ENCODE data around the gene ISOC1.

Gene ISOC1

DNA sequence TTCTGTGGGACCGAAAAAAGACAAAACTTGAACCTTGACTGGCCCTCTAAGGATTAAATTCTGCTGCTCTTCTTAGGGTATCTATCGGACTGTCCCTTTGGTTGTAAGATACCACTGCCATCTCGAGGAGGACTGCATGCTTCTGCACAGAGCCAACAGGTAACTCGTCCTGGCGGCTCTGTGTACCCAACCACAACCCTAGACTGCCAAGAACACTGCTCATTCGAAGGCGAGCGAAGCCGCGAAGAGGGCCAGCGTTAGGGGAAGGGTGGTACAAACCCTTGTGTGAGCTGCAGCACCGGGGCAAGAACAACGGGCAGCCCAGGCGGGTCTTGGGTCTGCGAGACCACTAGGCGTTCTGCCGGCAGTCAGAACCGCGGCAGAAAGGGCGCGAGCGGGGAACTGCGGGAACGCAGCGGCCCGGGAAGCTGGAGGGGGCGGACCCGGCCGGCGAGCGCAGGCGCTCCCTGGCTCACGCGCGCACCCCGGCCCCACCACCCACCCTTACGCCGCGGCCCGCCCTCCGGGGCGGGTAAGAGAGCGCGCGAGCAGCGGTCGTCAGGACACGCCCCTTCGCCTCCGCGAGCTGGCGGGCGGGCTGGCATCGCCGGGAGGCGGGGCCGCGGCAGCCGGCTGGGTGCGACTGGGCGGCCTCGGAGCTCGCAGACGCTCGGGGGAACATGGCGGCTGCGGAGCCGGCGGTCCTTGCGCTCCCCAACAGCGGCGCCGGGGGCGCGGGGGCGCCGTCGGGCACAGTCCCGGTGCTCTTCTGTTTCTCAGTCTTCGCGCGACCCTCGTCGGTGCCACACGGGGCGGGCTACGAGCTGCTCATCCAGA, at the start of gene ISOC1:
Gene ISOC1 (plus strand): TSS at position 663 of the 837 bp plus-strand sequence. CDS start 18 bp downstream, at position 681.
- peak; percentile 89 for DNase-seq (ENCODE audit: low spot score)

DNA sequence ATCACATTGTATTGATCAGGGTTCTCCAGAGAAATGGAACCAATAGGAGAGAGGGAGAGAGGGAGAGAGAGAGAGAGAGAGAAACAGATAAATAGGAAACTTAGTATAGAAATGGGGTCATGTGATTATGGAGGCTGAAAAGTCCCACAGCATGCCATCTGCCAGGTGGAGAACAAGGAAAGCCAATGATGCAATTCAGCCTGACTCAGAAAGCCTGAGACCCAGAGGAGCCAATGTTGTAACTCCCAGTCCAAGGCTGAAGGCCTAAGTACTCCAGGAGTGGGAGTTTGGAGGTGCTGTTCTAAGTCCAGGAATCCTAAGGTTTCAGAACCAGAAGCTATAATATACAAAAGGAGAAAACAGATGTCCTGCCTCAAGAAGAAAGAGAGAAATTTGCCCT, 48.4 kb upstream of the ISOC1 start:
- DNase-seq (ENCODE audit: low spot score), result no peak

DNA sequence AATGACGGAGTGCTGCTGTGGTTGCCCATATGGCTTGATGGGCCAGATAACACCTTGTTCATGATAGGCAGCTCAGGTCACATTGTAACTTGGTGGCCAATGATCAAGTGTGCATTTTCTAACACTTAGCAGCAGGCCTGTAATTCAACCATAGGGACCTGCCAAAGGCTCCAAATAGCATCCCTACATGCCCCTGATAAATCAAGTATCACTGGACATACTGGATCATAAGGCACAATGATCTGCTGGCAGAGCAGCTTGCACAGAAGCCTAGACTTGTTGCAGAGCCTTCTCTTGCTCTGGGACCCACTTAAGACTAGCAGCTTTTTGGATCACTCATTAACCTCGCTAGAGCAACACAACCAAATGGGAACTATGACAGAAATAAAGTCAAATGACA, 46.0 kb upstream of the ISOC1 start:
- no peak for DNase-seq (ENCODE audit: low spot score)

DNA sequence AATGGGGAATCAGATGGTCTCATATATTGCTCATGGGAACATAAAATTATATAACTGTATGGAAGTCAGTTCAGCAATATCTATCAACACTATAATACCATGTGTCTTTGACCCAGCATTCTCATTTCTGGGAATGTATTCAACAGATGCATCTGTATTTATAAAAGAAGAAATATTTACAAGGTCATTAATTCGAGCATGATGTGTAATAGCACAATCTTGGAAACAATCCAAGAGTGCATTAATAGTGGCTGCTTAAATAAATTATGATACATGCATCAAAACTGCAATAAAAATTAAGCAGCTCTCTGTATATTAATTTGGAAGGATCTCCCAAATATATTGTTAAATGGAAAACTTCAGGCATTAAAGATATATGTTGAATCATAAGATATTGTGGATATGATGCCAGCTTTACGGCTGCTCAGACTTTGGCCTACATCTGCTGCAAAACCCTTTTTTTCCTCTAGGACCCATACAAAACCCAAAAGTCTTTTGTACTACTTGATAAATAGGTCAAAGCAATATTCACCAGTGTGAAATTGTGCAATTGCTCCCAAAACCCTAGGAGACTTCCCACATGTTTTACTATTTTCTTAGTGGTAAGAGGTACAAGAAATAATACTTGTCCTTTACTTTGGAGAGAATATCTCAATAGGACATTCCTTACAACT, 45.3 kb upstream of the ISOC1 start:
- DNase-seq (ENCODE audit: low spot score), result no peak

DNA sequence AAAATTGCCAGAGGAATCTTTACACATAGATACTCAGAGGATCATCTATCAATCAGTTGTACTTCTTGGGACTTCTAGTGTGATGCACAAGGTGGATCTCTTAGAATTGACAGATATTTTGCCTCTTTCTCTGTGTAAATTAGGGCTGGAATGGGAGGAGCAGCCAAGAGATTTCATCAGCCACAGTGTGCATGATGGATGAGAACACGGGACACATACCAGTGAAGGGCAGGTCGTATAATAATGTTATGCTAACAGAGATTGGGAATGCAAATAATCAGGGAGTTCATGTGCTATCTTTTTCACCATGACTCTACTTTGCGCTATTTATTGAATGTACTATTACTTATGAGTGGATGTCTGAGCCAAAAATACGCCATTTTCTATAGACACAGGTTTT, 43.3 kb upstream of the ISOC1 start:
- DNase-seq (ENCODE audit: low spot score), result no peak

DNA sequence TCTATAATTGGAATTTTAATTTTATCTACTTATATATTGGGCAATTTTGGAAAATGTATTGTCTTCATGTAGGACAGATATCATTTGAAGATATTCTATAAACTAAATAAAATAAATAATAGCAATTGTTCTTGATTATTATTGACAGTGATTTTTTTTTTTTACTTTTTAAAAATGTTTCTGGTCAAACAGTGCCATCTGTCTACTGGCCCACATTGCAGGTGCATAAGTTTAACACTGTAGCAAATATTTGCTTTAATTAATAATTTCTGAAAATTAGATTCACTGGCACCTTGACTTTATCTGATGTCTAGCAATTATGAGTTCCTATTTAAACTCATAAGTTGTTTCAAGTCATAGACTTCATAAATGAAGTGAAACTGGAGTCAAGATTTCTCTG, 41.1 kb upstream of the ISOC1 start:
- no peak for DNase-seq (ENCODE audit: low spot score)

DNA sequence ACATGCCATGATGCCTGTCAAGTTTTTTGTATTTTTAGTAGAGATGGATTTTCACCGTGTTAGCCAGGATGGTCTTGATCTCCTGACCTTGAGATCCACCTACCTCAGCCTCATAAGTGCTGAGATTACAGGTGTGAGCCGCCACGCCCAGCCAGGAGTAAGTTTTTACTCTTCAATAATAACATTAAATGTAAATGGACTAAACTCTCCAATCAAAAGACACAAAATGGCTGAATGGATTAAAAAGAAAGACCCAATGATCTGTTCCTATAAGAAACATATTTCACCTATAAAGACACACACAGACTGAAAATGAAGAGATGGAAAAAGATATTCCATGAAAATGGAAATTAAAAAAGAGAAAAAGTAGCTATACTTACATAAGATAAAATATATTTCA, 37.2 kb upstream of the ISOC1 start:
- no peak for DNase-seq (ENCODE audit: low spot score)

DNA sequence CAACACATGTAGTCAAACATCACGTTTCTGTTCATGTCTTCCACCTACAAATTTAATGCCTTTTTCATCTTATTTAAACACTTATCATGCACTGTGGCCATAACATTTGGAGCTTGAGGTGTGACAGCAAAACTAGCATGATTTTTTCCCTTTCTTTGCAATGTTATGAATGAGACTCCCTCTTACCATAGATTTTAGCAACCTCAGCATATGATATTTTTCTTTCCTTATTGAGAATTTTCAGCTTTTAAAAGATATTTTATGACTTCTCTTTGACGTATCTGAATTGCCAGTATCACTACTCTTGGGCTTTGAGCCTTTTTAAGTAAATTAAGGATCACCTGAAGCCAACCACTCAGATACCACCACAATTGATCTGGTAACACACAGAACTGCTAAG, 32.7 kb upstream of the ISOC1 start:
- no peak for DNase-seq (ENCODE audit: low spot score)

DNA sequence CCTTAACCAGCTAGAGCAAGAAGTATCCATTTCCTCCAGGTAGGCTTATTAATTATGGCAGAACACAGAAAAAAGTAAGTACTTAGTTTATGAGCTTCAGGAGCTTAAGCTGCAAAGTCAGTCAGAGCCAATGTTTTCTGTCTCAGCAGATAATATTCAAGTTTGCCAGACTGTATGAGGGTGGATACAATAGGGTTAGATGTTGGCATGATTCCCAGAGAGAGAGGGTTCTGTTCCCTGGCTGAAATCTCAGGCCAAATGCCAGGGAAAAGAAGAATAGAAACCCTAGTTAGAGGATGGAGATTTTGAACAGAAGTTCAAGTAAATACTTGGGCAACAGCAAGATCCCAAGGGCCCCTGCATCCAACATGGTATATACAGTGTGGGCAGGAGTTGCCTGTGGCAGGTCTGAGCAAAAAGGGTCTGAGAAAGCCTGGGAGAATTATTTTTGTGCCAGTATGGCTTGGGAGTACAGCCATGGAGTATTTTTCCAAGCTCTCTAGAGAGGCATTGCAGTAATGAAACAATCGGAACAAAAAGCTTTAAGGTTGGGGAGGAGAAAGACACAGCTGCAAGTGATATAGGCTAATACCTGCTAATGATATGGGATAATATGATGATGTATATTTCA, 31.0 kb upstream of the ISOC1 start:
- no peak for DNase-seq (ENCODE audit: low spot score)

DNA sequence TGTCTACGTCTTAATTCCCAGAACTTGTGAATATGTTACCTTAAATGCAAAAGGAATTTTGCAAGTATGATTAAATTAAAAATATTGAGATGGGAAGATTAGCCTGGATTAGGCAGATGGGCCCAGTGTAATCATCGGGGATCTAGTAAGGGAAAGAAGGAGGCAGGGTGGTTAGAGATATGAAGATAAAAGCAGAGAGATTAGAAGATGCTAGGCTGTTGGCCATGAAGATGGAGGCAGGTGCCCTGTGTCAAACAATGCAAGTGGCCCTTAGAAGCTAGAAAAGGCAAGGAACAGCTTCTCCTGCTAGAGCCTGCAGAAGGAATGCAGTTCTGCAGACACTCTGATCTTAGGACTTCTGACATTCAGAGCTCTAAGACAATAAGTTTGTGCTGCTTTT, 28.8 kb upstream of the ISOC1 start:
- no peak for DNase-seq (ENCODE audit: low spot score)

DNA sequence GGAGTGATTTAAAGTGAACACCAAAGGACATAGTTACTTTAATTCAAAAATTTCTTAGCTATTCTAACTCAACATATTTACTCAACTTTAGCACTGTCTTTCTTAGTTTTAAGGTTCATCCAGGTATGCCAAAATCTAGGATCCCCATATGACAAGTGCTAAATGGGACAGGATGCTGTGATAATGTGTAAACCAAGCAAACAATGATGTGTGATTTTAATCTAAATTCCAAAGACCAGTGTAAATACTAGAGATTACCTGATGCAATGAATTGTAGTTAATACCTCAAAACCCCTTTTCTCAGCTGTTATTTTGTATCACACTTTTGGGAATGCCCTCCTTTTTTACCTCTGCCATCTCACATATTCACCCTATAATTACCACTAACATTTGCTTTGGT, 26.8 kb upstream of the ISOC1 start:
- DNase-seq (ENCODE audit: low spot score), result no peak

DNA sequence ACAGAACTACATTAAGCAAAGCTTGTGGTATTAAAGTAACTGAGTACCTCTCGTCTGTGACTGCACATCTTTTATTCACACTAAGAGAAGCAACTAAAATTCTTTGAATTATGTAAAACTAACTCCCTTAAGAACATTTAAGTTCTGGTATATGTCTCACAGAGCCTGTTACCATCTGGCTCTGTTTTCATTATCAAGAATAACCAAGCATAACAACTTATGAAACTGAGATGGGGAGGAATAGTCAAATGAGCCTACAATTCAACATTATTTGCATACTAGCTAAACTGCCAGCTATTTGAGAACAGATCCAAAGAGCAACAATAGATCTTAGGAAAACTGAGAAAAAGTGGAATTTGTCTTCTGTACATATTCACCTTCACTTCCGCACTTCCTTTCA, 25.3 kb upstream of the ISOC1 start:
- DNase-seq (ENCODE audit: low spot score), result no peak

DNA sequence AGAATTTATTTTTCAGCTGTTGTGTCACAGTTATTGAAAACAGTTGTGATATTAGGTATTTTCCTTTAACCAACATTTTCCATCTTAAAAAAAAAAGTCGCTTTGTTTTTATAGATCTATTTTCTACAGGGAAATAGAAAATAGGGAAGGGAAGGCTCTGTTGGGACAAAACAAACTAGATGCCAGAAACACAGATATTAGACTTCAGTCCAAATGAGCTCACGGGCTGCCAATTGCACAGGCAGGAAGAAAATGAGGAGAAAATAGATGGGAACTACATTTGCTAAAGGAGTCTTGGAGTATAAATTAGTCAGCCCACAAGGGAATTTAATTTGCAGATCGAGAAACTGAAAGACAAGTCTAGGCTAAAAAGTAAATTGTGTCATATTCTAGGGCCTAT, 21.4 kb upstream of the ISOC1 start:
- no peak for DNase-seq (ENCODE audit: low spot score)

DNA sequence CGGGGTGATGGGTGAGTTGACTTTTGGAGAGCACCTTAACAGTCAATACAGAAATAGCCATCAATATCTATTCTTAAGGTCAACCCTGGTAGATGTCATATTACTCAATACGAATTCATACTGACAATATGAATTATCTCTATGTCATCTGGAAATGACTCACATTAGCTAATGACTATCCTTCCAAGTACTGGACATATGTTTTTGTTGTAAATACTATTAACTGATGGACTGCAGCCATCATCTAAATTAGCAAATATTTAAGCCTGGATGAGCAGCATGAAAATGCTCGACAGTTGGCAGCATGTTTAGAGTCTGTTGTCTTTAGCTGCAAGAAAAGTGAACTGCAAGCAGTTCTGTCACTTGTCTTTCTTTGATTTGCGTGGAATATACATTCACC, 19.6 kb upstream of the ISOC1 start:
- no peak for DNase-seq (ENCODE audit: low spot score)

DNA sequence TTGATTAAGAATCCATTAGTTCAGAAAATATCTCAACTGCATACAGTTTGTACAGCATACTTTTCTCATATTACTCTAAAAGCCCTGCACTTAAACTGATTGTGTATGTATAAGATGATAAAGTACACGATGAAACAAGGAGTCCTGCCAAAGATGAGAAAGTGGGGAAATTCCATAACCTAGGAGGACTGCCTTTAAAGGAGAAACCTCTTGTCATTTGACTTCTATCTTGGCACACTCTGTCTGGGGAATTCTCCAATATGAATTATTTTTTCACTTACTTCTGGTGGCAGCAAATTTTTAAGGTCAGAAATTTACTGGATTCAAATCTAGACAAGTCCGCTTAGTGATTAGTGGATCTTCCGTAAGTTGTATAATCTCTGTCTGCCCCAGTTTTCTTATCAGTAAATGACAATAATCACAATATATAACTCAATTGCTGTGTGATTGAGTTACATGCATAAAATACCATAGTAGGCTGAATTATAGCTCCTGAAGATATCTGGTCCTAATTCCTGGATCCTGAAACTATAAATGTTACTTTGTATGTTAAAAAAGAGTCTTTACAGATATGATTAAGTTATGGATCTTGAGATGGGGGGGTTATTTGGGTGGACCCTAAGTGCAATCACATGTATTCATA, 17.0 kb upstream of the ISOC1 start:
- no peak for DNase-seq (ENCODE audit: low spot score)

DNA sequence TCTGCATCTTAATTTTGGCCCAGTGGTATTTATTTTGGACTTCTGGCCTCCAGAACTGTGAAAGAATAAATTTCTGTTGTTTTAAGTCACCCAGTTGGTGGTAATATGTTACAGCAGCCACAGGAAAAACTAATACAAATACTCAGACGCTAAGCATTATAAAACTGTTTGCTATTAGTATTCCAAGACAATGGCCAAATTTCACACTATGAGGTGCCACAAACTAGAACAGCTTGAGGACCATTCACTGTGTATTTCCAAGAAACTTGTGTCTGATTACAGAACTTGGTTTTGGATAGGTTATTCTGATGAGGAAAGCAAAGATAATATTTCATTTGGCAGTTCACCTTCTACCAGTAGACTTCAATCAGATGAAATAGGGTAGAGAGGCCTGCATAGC, 16.3 kb upstream of the ISOC1 start:
- no peak for DNase-seq (ENCODE audit: low spot score)

DNA sequence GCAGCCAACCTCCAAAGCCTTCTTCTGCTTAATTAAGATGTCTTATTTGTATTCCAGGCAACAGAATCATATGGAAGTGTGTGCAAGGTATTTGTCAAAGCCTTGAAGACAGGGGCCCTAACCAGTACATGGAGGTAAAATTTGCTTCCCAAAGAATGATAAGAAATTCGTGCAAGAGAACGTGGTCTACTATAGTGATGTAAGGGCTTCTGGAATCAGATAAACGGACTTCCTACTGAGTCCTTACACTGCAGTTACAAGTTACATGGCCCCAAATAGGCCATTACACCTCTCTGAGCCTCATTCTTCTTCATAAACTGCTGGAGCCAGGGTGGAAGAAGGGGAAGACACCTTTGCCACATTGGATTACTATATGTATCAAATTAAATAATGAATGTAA, 15.9 kb upstream of the ISOC1 start:
- DNase-seq (ENCODE audit: low spot score), result no peak

DNA sequence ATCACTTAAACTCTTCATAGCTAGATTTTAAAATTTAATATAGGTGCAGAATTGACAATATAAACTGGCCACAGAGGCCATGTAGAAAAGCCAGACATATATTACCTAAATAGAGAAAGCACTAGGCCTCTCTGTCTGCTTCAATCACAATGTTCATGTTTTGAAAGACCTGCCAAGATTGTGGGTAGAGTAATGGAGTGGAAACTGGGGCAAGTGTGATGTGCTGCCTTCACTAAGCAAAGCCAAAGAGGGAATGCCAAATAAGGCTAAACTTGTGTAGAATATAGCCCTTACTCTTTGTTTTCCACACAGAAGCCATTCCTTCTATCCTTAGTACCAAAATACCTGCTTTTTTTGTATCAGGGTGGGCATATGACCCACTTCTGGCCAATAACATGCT, 15.1 kb upstream of the ISOC1 start:
- DNase-seq (ENCODE audit: low spot score), result no peak

DNA sequence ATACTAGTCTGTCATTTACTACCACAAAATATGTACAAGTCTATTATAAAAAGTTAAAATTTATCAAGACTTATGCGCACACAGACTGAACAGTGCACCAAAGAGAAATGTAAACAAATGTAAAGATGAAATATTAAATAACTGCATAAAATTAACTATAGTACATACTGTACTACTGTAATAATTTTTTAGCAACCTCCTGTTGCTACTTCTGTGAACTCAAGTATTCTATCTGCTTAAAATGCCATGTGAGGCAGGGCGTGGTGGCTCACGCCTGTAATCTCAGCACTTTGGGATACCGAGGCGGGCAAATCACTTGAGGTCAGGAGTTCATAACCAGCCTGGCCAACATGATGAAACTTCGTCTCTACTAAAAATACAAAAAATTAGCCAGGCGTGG, 13.8 kb upstream of the ISOC1 start:
- no peak for DNase-seq (ENCODE audit: low spot score)

DNA sequence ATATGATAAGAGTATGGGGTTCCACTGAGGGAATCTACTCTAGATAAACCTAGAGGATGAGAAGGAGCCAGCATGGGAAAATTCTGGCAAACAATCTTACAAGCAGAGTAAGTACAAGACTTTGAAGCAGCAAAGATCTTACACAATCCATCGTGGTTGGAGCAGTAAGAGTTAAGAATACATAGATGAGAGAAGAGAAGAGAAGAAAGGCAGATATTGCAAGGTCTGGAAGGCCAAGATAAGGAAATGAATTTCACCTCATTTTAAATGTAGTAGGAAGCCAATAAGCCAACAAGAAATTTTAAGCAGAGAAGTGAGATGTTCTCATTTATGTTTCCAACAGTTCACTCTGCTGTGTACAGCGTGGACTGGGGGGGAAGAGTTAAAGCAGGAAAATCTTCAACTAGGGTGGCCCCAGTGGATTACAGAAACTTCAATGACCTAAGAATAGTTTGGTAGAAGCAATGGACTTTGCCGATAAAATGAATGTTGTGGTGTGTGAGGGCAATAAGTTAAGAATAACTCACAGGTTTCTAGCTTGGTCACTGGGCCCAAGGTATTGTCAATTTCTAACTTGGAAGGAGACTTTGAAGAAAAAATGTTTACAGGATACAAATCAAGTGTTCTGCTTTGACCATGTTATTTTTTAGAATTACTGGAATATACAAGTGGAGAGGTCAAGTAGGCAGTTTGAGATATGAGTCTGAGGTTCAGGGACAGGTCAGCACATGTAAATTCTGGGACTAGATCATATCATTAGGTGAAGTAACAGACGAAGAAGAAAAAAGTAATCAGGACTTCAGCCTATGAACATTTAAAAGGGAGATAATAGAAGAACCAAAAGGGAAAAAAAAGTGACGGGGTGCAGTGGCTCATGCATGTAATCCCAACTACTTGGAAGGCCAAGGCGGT, 12.1 kb upstream of the ISOC1 start:
- DNase-seq (ENCODE audit: low spot score), result no peak

Measured in activated CD4-positive, alpha-beta T cell treated with anti-CD3 and anti-CD28 coated beads, Interleukin-2, Interleukin-4, amounts not matched to agents 100 ng/mL and 50 ng/mL, durations not matched to agents 16 hours and 8 hours (primary cell).